HEK293 (cell line): ENCODE results near the gene SNX8.

Experiments
- CTCF ChIA-PET: fragments of 350-600 bp; formaldehyde crosslinking; extraction: SDS; loops from one replicate; lab custom pipeline; 2021; ENCODE audit warnings: antibody characterized with exemption; lab: Yijun Ruan, JAX
- POLR2A ChIA-PET: fragments of 300-600 bp; formaldehyde crosslinking; extraction: SDS; loops from one replicate; lab custom pipeline; 2020; ENCODE audit warnings: antibody characterized with exemption, inconsistent platforms; lab: Yijun Ruan, JAX
- H3K27ac ChIP-seq: fragments of 200-500 bp; sonication (Bioruptor generic); 2 replicates; pipeline ENCODE4 v1.5.1; 2014; ENCODE audit warnings: low read depth, low read length, control low read depth, inconsistent platforms; ENCODE audit errors: extremely low read depth
- H3K36me3 ChIP-seq, 2 experiments: fragments of 200-500 bp in 1 of 2; sonication (Bioruptor generic) in 1 of 2; 1 replicate in 1 of 2; 2 replicates in 1 of 2; pipeline ENCODE4 v1.5.1; 2014 to 2017; ENCODE audit warnings: inconsistent platforms in 2 of 2, low read length in 2 of 2; ENCODE audit not compliant: control insufficient read depth in 2 of 2, insufficient read depth in 1 of 2
- H3K4me1 ChIP-seq: fragments of 200-500 bp; sonication (Bioruptor generic); 2 replicates; pipeline ENCODE4 v1.5.1; 2014; ENCODE audit warnings: mild to moderate bottlenecking, low read length, inconsistent platforms; ENCODE audit not compliant: control insufficient read depth, insufficient read depth
- H3K4me3 ChIP-seq: 2 replicates; pipeline ENCODE4 v1.5.1; 2011; ENCODE audit warnings: low read depth, mild to moderate bottlenecking, control low read depth, low read length, moderate library complexity
- H3K9me3 ChIP-seq: fragments of 200-500 bp; sonication (Bioruptor generic); 2 replicates; pipeline ENCODE4 v1.5.1; 2014; ENCODE audit warnings: low read depth, low read length, inconsistent platforms; ENCODE audit not compliant: control insufficient read depth, insufficient read depth
- BCL11B ChIP-seq: fragments of 450-650 bp; formaldehyde crosslinking; IDR thresholded peaks from 2 replicates; pipeline ENCODE4 v1.5.1; 2016; ENCODE audit warnings: low read depth, missing biosample characterization, missing genetic modification characterization
- GLIS1 ChIP-seq: fragments of 450-650 bp; formaldehyde crosslinking; IDR thresholded peaks from 2 replicates; pipeline ENCODE4 v1.5.1; 2016; ENCODE audit warnings: missing biosample characterization, missing genetic modification characterization
- KLF9 ChIP-seq: fragments of 450-650 bp; formaldehyde crosslinking; IDR thresholded peaks from 2 replicates; pipeline ENCODE4 v1.5.1; 2016; ENCODE audit warnings: missing biosample characterization, missing genetic modification characterization, low read depth
- MZF1 ChIP-seq: fragments of 450-650 bp; formaldehyde crosslinking; IDR thresholded peaks from 2 replicates; pipeline ENCODE4 v1.5.1; 2017; ENCODE audit warnings: missing biosample characterization, missing genetic modification characterization, borderline replicate concordance
- SCRT1 ChIP-seq: fragments of 450-650 bp; formaldehyde crosslinking; IDR thresholded peaks from 2 replicates; pipeline ENCODE4 v1.5.1; 2016; ENCODE audit warnings: missing biosample characterization, missing genetic modification characterization, borderline replicate concordance
- SP7 ChIP-seq: fragments of 450-650 bp; formaldehyde crosslinking; IDR thresholded peaks from 2 replicates; pipeline ENCODE4 v1.5.1; 2016; ENCODE audit warnings: missing biosample characterization, missing genetic modification characterization
- ZBTB8A ChIP-seq: fragments of 450-650 bp; formaldehyde crosslinking; IDR thresholded peaks from 2 replicates; pipeline ENCODE4 v1.5.1; 2016; ENCODE audit warnings: missing biosample characterization, missing genetic modification characterization
- ZFP37 ChIP-seq: fragments of 450-650 bp; formaldehyde crosslinking; IDR thresholded peaks from 2 replicates; pipeline ENCODE4 v1.5.1; 2016; ENCODE audit warnings: missing biosample characterization, missing genetic modification characterization
- ZIC2 ChIP-seq: fragments of 450-650 bp; formaldehyde crosslinking; IDR thresholded peaks from 2 replicates; pipeline ENCODE4 v1.5.1; 2016; ENCODE audit warnings: missing biosample characterization, missing genetic modification characterization
- ZNF121 ChIP-seq: fragments of 450-650 bp; formaldehyde crosslinking; IDR thresholded peaks from 2 replicates; pipeline ENCODE4 v1.5.1; 2016; ENCODE audit warnings: missing biosample characterization, missing genetic modification characterization
- ZNF202 ChIP-seq: fragments of 450-650 bp; formaldehyde crosslinking; IDR thresholded peaks from 2 replicates; pipeline ENCODE4 v1.5.1; 2016; ENCODE audit warnings: missing biosample characterization, missing genetic modification characterization, borderline replicate concordance
- ZNF266 ChIP-seq: fragments of 450-650 bp; formaldehyde crosslinking; IDR thresholded peaks from 2 replicates; pipeline ENCODE4 v1.5.1; 2016; ENCODE audit warnings: missing biosample characterization, missing genetic modification characterization, low read depth
- ZNF341 ChIP-seq: fragments of 450-650 bp; formaldehyde crosslinking; IDR thresholded peaks from 2 replicates; pipeline ENCODE4; 2016; ENCODE audit warnings: low read depth, missing biosample characterization, missing genetic modification characterization
- ZNF350 ChIP-seq: fragments of 450-650 bp; formaldehyde crosslinking; IDR thresholded peaks from 2 replicates; pipeline ENCODE4 v1.5.0; 2017; ENCODE audit warnings: missing biosample characterization, mild to moderate bottlenecking, missing genetic modification characterization
- ZNF37A ChIP-seq: fragments of 450-650 bp; IDR thresholded peaks from 2 replicates; pipeline ENCODE4 v1.5.1; 2018; ENCODE audit warnings: missing biosample characterization, missing genetic modification characterization
- ZNF394 ChIP-seq: fragments of 450-650 bp; formaldehyde crosslinking; IDR thresholded peaks from 2 replicates; pipeline ENCODE4 v1.5.1; 2016; ENCODE audit warnings: missing biosample characterization, missing genetic modification characterization, mild to moderate bottlenecking, moderate library complexity, borderline replicate concordance
- ZNF530 ChIP-seq: fragments of 450-650 bp; formaldehyde crosslinking; IDR thresholded peaks from 2 replicates; pipeline ENCODE4 v1.5.1; 2016; ENCODE audit warnings: low read depth, missing biosample characterization, missing genetic modification characterization
- ZNF610 ChIP-seq: fragments of 450-650 bp; formaldehyde crosslinking; IDR thresholded peaks from 2 replicates; pipeline ENCODE4 v1.5.1; 2016; ENCODE audit warnings: missing biosample characterization, missing genetic modification characterization, borderline replicate concordance
- ZNF629 ChIP-seq: fragments of 450-650 bp; formaldehyde crosslinking; IDR thresholded peaks from 2 replicates; pipeline ENCODE4 v1.5.1; 2017; ENCODE audit warnings: missing biosample characterization, missing genetic modification characterization
- ZNF76 ChIP-seq: fragments of 450-650 bp; formaldehyde crosslinking; IDR thresholded peaks from 2 replicates; pipeline ENCODE4; 2016; ENCODE audit warnings: low read depth, missing biosample characterization, missing genetic modification characterization, borderline replicate concordance
- ZNF843 ChIP-seq: fragments of 450-650 bp; formaldehyde crosslinking; IDR thresholded peaks from 2 replicates; pipeline ENCODE4 v1.5.1; 2016; ENCODE audit warnings: missing biosample characterization, missing genetic modification characterization
- ZXDB ChIP-seq: fragments of 450-650 bp; formaldehyde crosslinking; IDR thresholded peaks from 2 replicates; pipeline ENCODE4 v1.5.1; 2016; ENCODE audit warnings: missing biosample characterization, missing genetic modification characterization
- TF ChIP-seq, protein P1 (sequence below): fragments of 450-650 bp; formaldehyde crosslinking; IDR thresholded peaks from 2 replicates; pipeline ENCODE4 v1.5.0; 2017; ENCODE audit warnings: missing biosample characterization, missing genetic modification characterization, borderline replicate concordance
- TF ChIP-seq, protein P2 (sequence below): fragments of 450-650 bp; formaldehyde crosslinking; IDR thresholded peaks from 2 replicates; pipeline ENCODE4 v1.5.1; 2016; ENCODE audit warnings: missing biosample characterization, missing genetic modification characterization
- TF ChIP-seq, protein P3 (sequence below): fragments of 450-650 bp; formaldehyde crosslinking; IDR thresholded peaks from 2 replicates; pipeline ENCODE4 v1.5.1; 2016; ENCODE audit warnings: missing biosample characterization, missing genetic modification characterization
- TF ChIP-seq, protein P4 (sequence below): fragments of 450-650 bp; formaldehyde crosslinking; IDR thresholded peaks from 2 replicates; pipeline ENCODE4 v1.5.1; 2016; ENCODE audit warnings: missing biosample characterization, missing genetic modification characterization
- TF ChIP-seq, protein P5 (sequence below): fragments of 450-650 bp; formaldehyde crosslinking; optimal IDR thresholded peaks from 2 replicates; pipeline ENCODE3; 2016; ENCODE audit warnings: missing biosample characterization, mild to moderate bottlenecking, missing genetic modification characterization

Gene SNX8

DNA sequence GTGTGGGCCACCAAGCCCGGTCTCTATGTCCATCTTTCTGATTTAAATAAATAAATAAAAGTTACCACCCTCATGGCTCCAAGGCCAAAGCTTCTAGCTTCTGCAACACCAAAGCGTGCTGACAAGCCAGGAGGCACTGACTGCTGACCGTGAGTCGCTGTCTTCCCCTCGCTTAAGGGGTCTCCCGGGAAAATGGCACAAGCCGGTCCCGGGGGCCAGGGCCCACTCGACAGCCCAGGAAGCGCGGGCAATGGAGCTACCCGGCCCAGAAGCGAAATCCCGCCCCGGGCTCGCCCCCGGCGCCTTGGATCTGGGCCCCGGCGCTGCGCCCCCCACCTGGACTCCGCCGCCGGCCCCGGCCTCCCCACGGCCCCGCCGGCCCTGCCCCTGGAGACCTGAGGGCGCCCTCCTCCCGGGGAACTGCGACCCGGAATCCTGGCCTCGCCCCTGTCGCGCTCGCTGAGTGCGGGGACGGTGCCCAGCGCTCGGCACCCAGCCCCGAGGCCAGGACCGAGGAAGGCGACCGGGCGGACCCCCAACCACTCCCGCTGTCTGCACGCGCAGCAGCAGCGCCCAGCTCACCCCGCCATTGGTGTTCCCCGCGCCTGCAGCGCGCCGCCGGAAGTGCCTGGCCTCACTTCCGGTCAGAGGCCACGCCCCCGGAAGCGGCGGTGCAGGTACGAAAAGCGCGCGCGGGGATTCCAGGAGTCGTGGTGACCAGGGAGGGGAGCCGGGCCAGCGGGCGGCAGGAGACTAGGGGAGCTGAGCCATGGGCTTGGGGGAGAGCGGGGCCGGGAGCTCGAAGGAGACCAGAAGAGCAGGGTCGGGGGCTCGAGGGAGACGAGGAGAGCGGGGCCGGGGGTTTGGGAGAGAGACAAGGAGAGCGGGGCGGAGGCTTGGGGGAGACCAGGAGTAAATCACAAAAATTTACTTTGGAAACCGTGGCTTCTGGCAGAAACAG, 72.4 kb downstream of the SNX8 start, which contains the start of the genes MRM2 and NUDT1:
Gene MRM2, minus strand, starts transcription at position 626 of the 961 bp plus-strand sequence. Its CDS starts 36 bp downstream, at position 590.
Gene NUDT1, plus strand, starts transcription at position 647 of the 961 bp plus-strand sequence. CDS start 2,349 bp downstream, outside the sequence.
- ChIA-PET CTCF (interaction anchor here (0.6 to 2.6 kb wide), 3 partner anchors 10 to 106 kb away, joined by 3 to 7 read pairs (median 4); partner anchors contain the start of gene MAD1L1), POLR2A (interaction anchor here (0.7 to 3.3 kb wide), 7 partner anchors 9 to 146 kb away, joined by 3 to 25 read pairs (median 4); partner anchors contain the start of gene MAD1L1)
- peak within 1 kb of the TSS; percentile 77 for H3K27ac ChIP-seq
- no peaks in the 10 kb centered on the region for H3K9me3 ChIP-seq
- peaks cover 8% of the 10 kb centered on the region; the same call in 1 of the 2 replicates for H3K4me1 ChIP-seq
- peak within 1 kb of the TSS; percentile 99 for H3K4me3 ChIP-seq
- peaks cover 31 to 33% of the 10 kb centered on the region in 2 experiments; a peak in 2 of 3 replicates for H3K36me3 ChIP-seq
- TF ChIP-seq ZBTB8A (tag by site-specific recombination) (no peak; the same call in 1 of the 2 replicates), KLF9 (peak; percentile 85), SCRT1 (tag by site-specific recombination) (no peak), ZNF76 (tag by site-specific recombination) (0 out of 2 replicates have a peak, but pooled peaks have one; percentile 19), ZNF202 (tag by site-specific recombination) (no peak), BCL11B (tag by site-specific recombination) (peak; percentile 74), ZNF341 (tag by site-specific recombination) (peak; percentile 36; the same call in 1 of the 2 replicates), MZF1 (tag by site-specific recombination) (peak; percentile 60; the same call in 1 of the 2 replicates), ZNF530 (tag by site-specific recombination) (no peak), ZNF37A (tag by site-specific recombination) (no peak), ZNF266 (tag by site-specific recombination) (no peak), ZNF394 (tag by site-specific recombination) (peak; percentile 15; the same call in 1 of the 2 replicates), ZNF629 (tag by site-specific recombination) (peak; percentile 44), ZNF121 (no peak), GLIS1 (tag by site-specific recombination) (no peak), ZNF350 (tag by site-specific recombination) (no peak), ZNF843 (no peak), ZXDB (tag by site-specific recombination) (peak; percentile 73), ZNF610 (tag by site-specific recombination) (0 out of 2 replicates have a peak, but pooled peaks have one; percentile 33), SP7 (tag by site-specific recombination) (peak; percentile 25; the same call in 1 of the 2 replicates), ZIC2 (peak; percentile 45), ZFP37 (no peak)
- TF ChIP-seq, protein P1, sequence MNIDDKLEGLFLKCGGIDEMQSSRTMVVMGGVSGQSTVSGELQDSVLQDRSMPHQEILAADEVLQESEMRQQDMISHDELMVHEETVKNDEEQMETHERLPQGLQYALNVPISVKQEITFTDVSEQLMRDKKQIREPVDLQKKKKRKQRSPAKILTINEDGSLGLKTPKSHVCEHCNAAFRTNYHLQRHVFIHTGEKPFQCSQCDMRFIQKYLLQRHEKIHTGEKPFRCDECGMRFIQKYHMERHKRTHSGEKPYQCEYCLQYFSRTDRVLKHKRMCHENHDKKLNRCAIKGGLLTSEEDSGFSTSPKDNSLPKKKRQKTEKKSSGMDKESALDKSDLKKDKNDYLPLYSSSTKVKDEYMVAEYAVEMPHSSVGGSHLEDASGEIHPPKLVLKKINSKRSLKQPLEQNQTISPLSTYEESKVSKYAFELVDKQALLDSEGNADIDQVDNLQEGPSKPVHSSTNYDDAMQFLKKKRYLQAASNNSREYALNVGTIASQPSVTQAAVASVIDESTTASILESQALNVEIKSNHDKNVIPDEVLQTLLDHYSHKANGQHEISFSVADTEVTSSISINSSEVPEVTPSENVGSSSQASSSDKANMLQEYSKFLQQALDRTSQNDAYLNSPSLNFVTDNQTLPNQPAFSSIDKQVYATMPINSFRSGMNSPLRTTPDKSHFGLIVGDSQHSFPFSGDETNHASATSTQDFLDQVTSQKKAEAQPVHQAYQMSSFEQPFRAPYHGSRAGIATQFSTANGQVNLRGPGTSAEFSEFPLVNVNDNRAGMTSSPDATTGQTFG (tag by site-specific recombination), result no peak
- TF ChIP-seq, protein P2, sequence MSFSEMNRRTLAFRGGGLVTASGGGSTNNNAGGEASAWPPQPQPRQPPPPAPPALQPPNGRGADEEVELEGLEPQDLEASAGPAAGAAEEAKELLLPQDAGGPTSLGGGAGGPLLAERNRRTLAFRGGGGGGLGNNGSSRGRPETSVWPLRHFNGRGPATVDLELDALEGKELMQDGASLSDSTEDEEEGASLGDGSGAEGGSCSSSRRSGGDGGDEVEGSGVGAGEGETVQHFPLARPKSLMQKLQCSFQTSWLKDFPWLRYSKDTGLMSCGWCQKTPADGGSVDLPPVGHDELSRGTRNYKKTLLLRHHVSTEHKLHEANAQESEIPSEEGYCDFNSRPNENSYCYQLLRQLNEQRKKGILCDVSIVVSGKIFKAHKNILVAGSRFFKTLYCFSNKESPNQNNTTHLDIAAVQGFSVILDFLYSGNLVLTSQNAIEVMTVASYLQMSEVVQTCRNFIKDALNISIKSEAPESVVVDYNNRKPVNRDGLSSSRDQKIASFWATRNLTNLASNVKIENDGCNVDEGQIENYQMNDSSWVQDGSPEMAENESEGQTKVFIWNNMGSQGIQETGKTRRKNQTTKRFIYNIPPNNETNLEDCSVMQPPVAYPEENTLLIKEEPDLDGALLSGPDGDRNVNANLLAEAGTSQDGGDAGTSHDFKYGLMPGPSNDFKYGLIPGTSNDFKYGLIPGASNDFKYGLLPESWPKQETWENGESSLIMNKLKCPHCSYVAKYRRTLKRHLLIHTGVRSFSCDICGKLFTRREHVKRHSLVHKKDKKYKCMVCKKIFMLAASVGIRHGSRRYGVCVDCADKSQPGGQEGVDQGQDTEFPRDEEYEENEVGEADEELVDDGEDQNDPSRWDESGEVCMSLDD (tag by site-specific recombination), result peak; percentile 78
- TF ChIP-seq, protein P3, sequence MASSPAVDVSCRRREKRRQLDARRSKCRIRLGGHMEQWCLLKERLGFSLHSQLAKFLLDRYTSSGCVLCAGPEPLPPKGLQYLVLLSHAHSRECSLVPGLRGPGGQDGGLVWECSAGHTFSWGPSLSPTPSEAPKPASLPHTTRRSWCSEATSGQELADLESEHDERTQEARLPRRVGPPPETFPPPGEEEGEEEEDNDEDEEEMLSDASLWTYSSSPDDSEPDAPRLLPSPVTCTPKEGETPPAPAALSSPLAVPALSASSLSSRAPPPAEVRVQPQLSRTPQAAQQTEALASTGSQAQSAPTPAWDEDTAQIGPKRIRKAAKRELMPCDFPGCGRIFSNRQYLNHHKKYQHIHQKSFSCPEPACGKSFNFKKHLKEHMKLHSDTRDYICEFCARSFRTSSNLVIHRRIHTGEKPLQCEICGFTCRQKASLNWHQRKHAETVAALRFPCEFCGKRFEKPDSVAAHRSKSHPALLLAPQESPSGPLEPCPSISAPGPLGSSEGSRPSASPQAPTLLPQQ, result peak; percentile 13; the same call in 1 of the 2 replicates
- TF ChIP-seq, protein P4, sequence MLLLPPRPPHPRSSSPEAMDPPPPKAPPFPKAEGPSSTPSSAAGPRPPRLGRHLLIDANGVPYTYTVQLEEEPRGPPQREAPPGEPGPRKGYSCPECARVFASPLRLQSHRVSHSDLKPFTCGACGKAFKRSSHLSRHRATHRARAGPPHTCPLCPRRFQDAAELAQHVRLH (tag by site-specific recombination), result peak; percentile 28; the same call in 1 of the 2 replicates
- TF ChIP-seq, protein P5, sequence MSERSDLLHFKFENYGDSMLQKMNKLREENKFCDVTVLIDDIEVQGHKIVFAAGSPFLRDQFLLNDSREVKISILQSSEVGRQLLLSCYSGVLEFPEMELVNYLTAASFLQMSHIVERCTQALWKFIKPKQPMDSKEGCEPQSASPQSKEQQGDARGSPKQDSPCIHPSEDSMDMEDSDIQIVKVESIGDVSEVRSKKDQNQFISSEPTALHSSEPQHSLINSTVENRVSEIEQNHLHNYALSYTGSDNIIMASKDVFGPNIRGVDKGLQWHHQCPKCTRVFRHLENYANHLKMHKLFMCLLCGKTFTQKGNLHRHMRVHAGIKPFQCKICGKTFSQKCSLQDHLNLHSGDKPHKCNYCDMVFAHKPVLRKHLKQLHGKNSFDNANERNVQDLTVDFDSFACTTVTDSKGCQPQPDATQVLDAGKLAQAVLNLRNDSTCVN (tag by site-specific recombination), result peak; percentile 91
